ENCODE measurements around the gene CDK14. TPM values are rescaled to one million over a fixed set of nuclear protein-coding genes. Genes with fewer than 3 reads are reported as not detected.

The CDK14 gene
- total RNA-seq, 1 experiment from 2014 or later, result 39.1 TPM

- no peaks in the 10 kb centered on the region for H3K9me3 ChIP-seq (ENCODE audit: insufficient read depth, low read depth)
- no peak overlapping the region for H3K4me3 ChIP-seq
- H3K27ac ChIP-seq, result no peak overlapping the region
- H4K20me1 ChIP-seq (ENCODE audit: insufficient read depth), result no peaks in the 10 kb centered on the region
- POLR2A ChIA-PET (ENCODE audit: unreplicated experiment), result interaction anchor here (0.6 kb wide), 1 partner anchor 28 kb away, joined by 6 read pairs; no protein-coding TSS in a partner anchor
- TF ChIP-seq CTCF (conservative IDR thresholded peaks at IDR 0.05) (no peak), EZH2 (IDR thresholded peaks at IDR 0.05; ENCODE audit: low read depth) (no peak)
- no TSS peak for BruUV-seq (replicated peaks)
- H3K27me3 ChIP-seq (ENCODE audit: insufficient read depth, low read depth), result no peaks in the 10 kb centered on the region
- H3K36me3 ChIP-seq (ENCODE audit: low read depth), result no peaks in the 10 kb centered on the region
- peak; percentile 33 to 52 for DNase-seq
- CTCF ChIA-PET, result no interaction called here
- H3K4me1 ChIP-seq (replicated peaks; ENCODE audit: insufficient read depth), result no peaks in the 10 kb centered on the region
- no peaks in the 10 kb centered on the region for H3K79me2 ChIP-seq (ENCODE audit: low read depth)
- no peaks in the 10 kb centered on the region for H3F3A ChIP-seq (ENCODE audit: insufficient read depth, low read depth)
- no peaks in the 10 kb centered on the region for H3K9me2 ChIP-seq (ENCODE audit: insufficient read depth)
- no peak overlapping the region; the same call in 1 of the 2 replicates for H3K4me2 ChIP-seq
- intact Hi-C loops (cut with micrococcal nuclease; ENCODE audit: unreplicated experiment), result no loop called here
- H2AFZ ChIP-seq, result no peak overlapping the region
Observed at GRCh38 chr7:90816511-90817142, 220.5 kb downstream of the CDK14 start.

- H3K36me3 ChIP-seq (ENCODE audit: low read depth), result no peaks in the 10 kb centered on the region
- no peak overlapping the region for H3K4me3 ChIP-seq
- POLR2A ChIA-PET (ENCODE audit: unreplicated experiment), result interaction anchor here (0.6 kb wide), 1 partner anchor 27 kb away, joined by 6 read pairs; no protein-coding TSS in a partner anchor
- no peaks in the 10 kb centered on the region for H3K9me2 ChIP-seq (ENCODE audit: insufficient read depth)
- no peaks in the 10 kb centered on the region for H3F3A ChIP-seq (ENCODE audit: insufficient read depth, low read depth)
- H3K27me3 ChIP-seq (ENCODE audit: insufficient read depth, low read depth), result no peaks in the 10 kb centered on the region
- H3K4me1 ChIP-seq (replicated peaks; ENCODE audit: insufficient read depth), result no peaks in the 10 kb centered on the region
- TF ChIP-seq EZH2 (IDR thresholded peaks at IDR 0.05; ENCODE audit: low read depth) (no peak), CTCF (conservative IDR thresholded peaks at IDR 0.05) (no peak)
- H3K4me2 ChIP-seq, result no peak overlapping the region
- intact Hi-C loops (cut with micrococcal nuclease; ENCODE audit: unreplicated experiment), result no loop called here
- no peak overlapping the region for H3K27ac ChIP-seq
- no peak overlapping the region for H2AFZ ChIP-seq
- no peaks in the 10 kb centered on the region for H3K9me3 ChIP-seq (ENCODE audit: insufficient read depth, low read depth)
- BruUV-seq (replicated peaks), result no TSS peak
- no peaks in the 10 kb centered on the region for H3K79me2 ChIP-seq (ENCODE audit: low read depth)
- DNase-seq, result no peak
- no peaks in the 10 kb centered on the region for H4K20me1 ChIP-seq (ENCODE audit: insufficient read depth)
- CTCF ChIA-PET, result no interaction called here
Observed at GRCh38 chr7:90817151-90817550, 221.0 kb downstream of the CDK14 start.

GRCh38 chr7:90817846-90818245 lies 221.7 kb downstream of the CDK14 start:
- Histone ChIP-seq H3K79me2 (ENCODE audit: low read depth) (no peaks in the 10 kb centered on the region), H3K27ac (no peak overlapping the region), H3K4me3 (no peak overlapping the region), H3F3A (ENCODE audit: insufficient read depth, low read depth) (no peaks in the 10 kb centered on the region), H3K36me3 (ENCODE audit: low read depth) (no peaks in the 10 kb centered on the region), H4K20me1 (ENCODE audit: insufficient read depth) (no peaks in the 10 kb centered on the region), H2AFZ (no peak overlapping the region), H3K4me2 (no peak overlapping the region), H3K4me1 (replicated peaks; ENCODE audit: insufficient read depth) (no peaks in the 10 kb centered on the region), H3K9me2 (ENCODE audit: insufficient read depth) (no peaks in the 10 kb centered on the region), H3K9me3 (ENCODE audit: insufficient read depth, low read depth) (no peaks in the 10 kb centered on the region), H3K27me3 (ENCODE audit: insufficient read depth, low read depth) (no peaks in the 10 kb centered on the region)
- TF ChIP-seq CTCF (conservative IDR thresholded peaks at IDR 0.05) (no peak), EZH2 (IDR thresholded peaks at IDR 0.05; ENCODE audit: low read depth) (no peak)
- POLR2A ChIA-PET (ENCODE audit: unreplicated experiment), result no interaction called here
- CTCF ChIA-PET, result no interaction called here
- BruUV-seq (replicated peaks), result no TSS peak
- intact Hi-C loops (cut with micrococcal nuclease; ENCODE audit: unreplicated experiment), result no loop called here
- DNase-seq, result no peak
